Heart left ventricle (tissue), 13 donors: Measurements from ENCODE around the gene SPP2.

ENCODE experiments used
- CTCF ChIP-seq, 12 donors: fragments of 200-600 bp; sonication (generic) in 4 of 12; IDR thresholded peaks; one replicate each; pipeline versions ENCODE4 v1.5.0 to v1.8.0; 2018 to 2022; ENCODE audit warnings: antibody characterized with exemption in 12 of 12, mild to moderate bottlenecking in 5 of 12
- POLR2A ChIP-seq, 2 donors: fragments of 450-650 bp; IDR thresholded peaks; one replicate each; pipeline ENCODE4 v1.6.1; 2017; ENCODE audit warnings: antibody characterized with exemption in 2 of 2, mild to moderate bottlenecking in 2 of 2, moderate library complexity in 2 of 2
- donor health status: ischemic (EF 13 %, LVEDD 7.1; RV severe dilation, severe dysfunction).
- donor health status: DM: no; HTN: yes; CAD: no.
- donor health status: DM: no; HTN: no; CAD: no.
- donor health status: ischemic (EF 25% LVEDD 6.9; RV normal size, moderate dysfunction).
- donor health status: ischemic (EF 25% LVEDD 5.7; RV mildly dilated, moderate dysfunction).
- donor health status: ischemic (EF 35%, LVEDD 5.7; RV mildly dilated, moderate dysfunction).
- donor health status: nonischemic (EF 11% LVEDD 7.7; RV severe dilation, severe dysfunction).
- donor health status: DM: yes; HTN: yes; CAD: no.
- donor health status: PGD.
- donor health status: ischemic (EF 29% LVEDD 5.4; RV normal size, mild dysfunction).
- donor health status: nonischemic (EF 23%, LVEDD 6.1; RV moderate dilation, normal function).

- no peak for TF ChIP-seq CTCF (IDR thresholded peaks at IDR 0.05)
- TF ChIP-seq POLR2A (IDR thresholded peaks at IDR 0.05): no peak
Measured at GRCh38 chr2:234022424-234022823, 28.1 kb upstream of the SPP2 start.
